IMR-90 (cell line): ENCODE results near the gene CDH23. TPM values are rescaled to one million over a fixed set of nuclear protein-coding genes. Genes with fewer than 3 reads are reported as not detected.

Experiments used
- ATAC-seq: fragments of 200-7000 bp; cut with Tn5 transposase; 2 replicates; pipeline ENCODE4 v1.9.1; 2020; ENCODE audit warnings: low read depth, mild to moderate bottlenecking, moderate library complexity
- BruUV-seq: library from RNA; stranded (reverse); fragments of 400-500 nt; replicated peaks from 2 replicates; lab custom pipeline; 2021; lab: Mats Ljungman, UMichigan
- CTCF ChIA-PET: fragments of 300-600 bp; formaldehyde crosslinking; extraction: SDS; loops from one replicate; lab custom pipeline; 2021; ENCODE audit warnings: antibody characterized with exemption; lab: Yijun Ruan, JAX
- POLR2A ChIA-PET: fragments of 300-600 bp; sonication (Branson Sonifier 250); formaldehyde crosslinking; loops from one replicate; lab custom pipeline; 2022; ENCODE audit warnings: antibody characterized with exemption; ENCODE audit not compliant: unreplicated experiment; lab: Charles Lee
- DNase-seq: peaks from one replicate; pipeline ENCODE4 v3.0.0; 2013
- H2AFZ ChIP-seq: replicated peaks from 2 replicates; pipeline ENCODE3; 2013; ENCODE audit warnings: low read length, mild to moderate bottlenecking; ENCODE audit not compliant: poor library complexity
- H2AK5ac ChIP-seq: 2 replicates; pipeline ENCODE4 v1.6.1; 2013; ENCODE audit warnings: low read depth, low read length, inconsistent platforms
- H2AK9ac ChIP-seq: replicated peaks from 2 replicates; pipeline ENCODE3; 2013; ENCODE audit warnings: mild to moderate bottlenecking, low read depth, low read length, moderate library complexity; ENCODE audit not compliant: poor library complexity
- H2BK120ac ChIP-seq: 2 replicates; pipeline ENCODE4 v1.6.1; 2013; ENCODE audit warnings: low read depth, low read length, inconsistent platforms
- H2BK15ac ChIP-seq: 3 replicates; pipeline ENCODE4 v1.6.1; 2013; ENCODE audit warnings: low read depth, low read length, inconsistent platforms
- H2BK20ac ChIP-seq: 2 replicates; pipeline ENCODE4 v1.6.1; 2013; ENCODE audit warnings: low read depth, mild to moderate bottlenecking, inconsistent platforms, low read length, moderate library complexity
- H2BK5ac ChIP-seq: 2 replicates; pipeline ENCODE4 v1.6.1; 2013; ENCODE audit warnings: mild to moderate bottlenecking, low read depth, low read length, inconsistent platforms; ENCODE audit not compliant: poor library complexity, severe bottlenecking
- H3K14ac ChIP-seq: replicated peaks from 2 replicates; pipeline ENCODE4 v1.6.1; 2013; ENCODE audit warnings: low read depth, low read length, inconsistent platforms
- H3K18ac ChIP-seq: 2 replicates; pipeline ENCODE4 v1.6.1; 2013; ENCODE audit warnings: low read depth, low read length, control low read depth
- H3K23ac ChIP-seq: 2 replicates; pipeline ENCODE4 v1.6.1; 2013; ENCODE audit warnings: low read depth, low read length, inconsistent platforms
- H3K27ac ChIP-seq: 2 replicates; pipeline ENCODE4 v1.5.1; 2013; ENCODE audit warnings: mild to moderate bottlenecking, control low read depth, low read length; ENCODE audit not compliant: insufficient read depth
- H3K27me3 ChIP-seq: 2 replicates; pipeline ENCODE4 v1.6.1; 2013; ENCODE audit warnings: low read length; ENCODE audit not compliant: control insufficient read depth, insufficient read depth
- H3K36me3 ChIP-seq: 2 replicates; pipeline ENCODE4 v1.6.1; 2013; ENCODE audit warnings: low read length, mixed read lengths; ENCODE audit not compliant: control insufficient read depth, insufficient read depth
- H3K4ac ChIP-seq: 2 replicates; pipeline ENCODE4 v1.6.1; 2013; ENCODE audit warnings: low read depth, low read length, inconsistent platforms
- H3K4me1 ChIP-seq: 2 replicates; pipeline ENCODE4 v1.6.1; 2013; ENCODE audit warnings: low read length, mixed read lengths; ENCODE audit not compliant: control insufficient read depth, insufficient read depth
- H3K4me2 ChIP-seq: 2 replicates; pipeline ENCODE4 v1.6.1; 2013; ENCODE audit warnings: low read depth, mild to moderate bottlenecking, control low read depth, low read length, moderate library complexity
- H3K4me3 ChIP-seq: 2 replicates; pipeline ENCODE4 v1.5.1; 2013; ENCODE audit warnings: low read depth, mild to moderate bottlenecking, control low read depth, low read length, moderate library complexity; ENCODE audit not compliant: insufficient read depth
- H3K56ac ChIP-seq: 2 replicates; pipeline ENCODE4 v1.6.1; 2013; ENCODE audit warnings: low read length, inconsistent platforms; ENCODE audit not compliant: insufficient read depth; ENCODE audit errors: extremely low read depth
- H3K79me1 ChIP-seq, 2 experiments: 2 replicates each; pipeline ENCODE4 v1.6.1; 2013; ENCODE audit warnings: low read length in 2 of 2, inconsistent platforms in 1 of 2, low read depth in 1 of 2
- H3K9ac ChIP-seq: 2 replicates; pipeline ENCODE4 v1.6.1; 2013; ENCODE audit warnings: low read depth, low read length, control low read depth
- H3K9me1 ChIP-seq: 2 replicates; pipeline ENCODE4 v1.6.1; 2013; ENCODE audit warnings: low read length, inconsistent platforms; ENCODE audit not compliant: insufficient read depth
- H3K9me3 ChIP-seq: 2 replicates; pipeline ENCODE4 v1.6.1; 2013; ENCODE audit warnings: low read length; ENCODE audit not compliant: control insufficient read depth, insufficient read depth
- H4K20me1 ChIP-seq: 2 replicates; pipeline ENCODE4 v1.6.1; 2013; ENCODE audit warnings: low read length, inconsistent platforms; ENCODE audit not compliant: insufficient read depth
- H4K5ac ChIP-seq: 2 replicates; pipeline ENCODE4 v1.6.1; 2013; ENCODE audit warnings: mild to moderate bottlenecking, low read depth, low read length, control low read depth
- H4K8ac ChIP-seq, 2 experiments: 2 replicates each; pipeline ENCODE4 v1.6.1; 2013; ENCODE audit warnings: low read depth in 2 of 2, low read length in 2 of 2, control low read depth in 1 of 2, inconsistent platforms in 1 of 2
- H4K91ac ChIP-seq: 2 replicates; pipeline ENCODE4 v1.6.1; 2013; ENCODE audit warnings: low read depth, low read length, inconsistent platforms; ENCODE audit not compliant: insufficient read depth
- BHLHE40 ChIP-seq: fragments of 150-350 bp; IDR thresholded peaks from 2 replicates; pipeline ENCODE4 v1.6.1; 2016; ENCODE audit warnings: mild to moderate bottlenecking, low read depth, low read length
- CHD1 ChIP-seq: IDR thresholded peaks from 2 replicates; pipeline ENCODE4 v1.6.1; 2012; ENCODE audit warnings: low read depth, low read length, improper control_type of control experiment
- MAZ ChIP-seq: IDR thresholded peaks from 2 replicates; pipeline ENCODE4 v1.6.1; 2012; ENCODE audit warnings: low read depth, mild to moderate bottlenecking, low read length, improper control_type of control experiment, moderate library complexity, borderline replicate concordance
- MXI1 ChIP-seq: IDR thresholded peaks from 2 replicates; pipeline ENCODE4 v1.6.1; 2012; ENCODE audit warnings: low read depth, mild to moderate bottlenecking, low read length, moderate library complexity, borderline replicate concordance
- RFX5 ChIP-seq: IDR thresholded peaks from 2 replicates; pipeline ENCODE4 v1.8.0; 2012; ENCODE audit warnings: low read depth, mild to moderate bottlenecking, low read length, moderate library complexity
- WGBS, 2 experiments: methylation state at CpG; one replicate each; pipeline versions ENCODE4 v1.1.5 to v1.1.7; 2013; ENCODE audit warnings: missing lambda C conversion rate in 2 of 2; ENCODE audit not compliant: insufficient read length in 1 of 2; ENCODE audit errors: extremely low coverage in 2 of 2; 5-methylcytosine and 5-hydroxymethylcytosine counted together
- dilution Hi-C: fragments of 300-500 bp; cut with HindIII; formaldehyde crosslinking; loops from one replicate; pipeline ENCODE4 v1.14.3; 2018; ENCODE audit warnings: low sequenced_read_pairs; ENCODE audit not compliant: unreplicated experiment
- in situ Hi-C: fragments of 300-500 bp; cut with MboI; formaldehyde crosslinking; loops from 3 replicates; pipeline ENCODE4 v1.14.3; 2019; ENCODE audit warnings: low sequenced_read_pairs, inconsistent platforms, mixed read lengths
- intact Hi-C: fragments of 100-400 bp; cut with micrococcal nuclease; formaldehyde crosslinking; loops from 2 replicates; pipeline ENCODE4 v1.10.0; 2022
- polyA plus RNA-seq, 3 experiments: library from polyadenylated mRNA; depleted of rRNA; stranded (reverse); fragments of >200 nt; gene quantifications; 2 replicates each; pipeline ENCODE4 v1.2.3, GENCODE V29; 2012; ENCODE audit warnings: low replicate concordance in 1 of 3
- total RNA-seq: library from RNA; depleted of rRNA; stranded (reverse); fragments of >200 nt; gene quantifications from 2 replicates; pipeline ENCODE4 v1.2.3, GENCODE V29; 2012
- TF ChIP-seq, protein P1 (sequence below): fragments of 150-350 bp; IDR thresholded peaks from 2 replicates; pipeline ENCODE4 v1.6.1; 2016; ENCODE audit warnings: low read depth, mild to moderate bottlenecking, low read length, moderate library complexity, borderline replicate concordance

The CDH23 gene
- total and polyA plus RNA-seq, 2 of the 4 experiments (the other 2 are of a cell fraction) = under 0.01 to 0.03 TPM

GRCh38 chr10:71640607-71641006, 243.9 kb downstream of the CDH23 start:
- Histone ChIP-seq H3K27me3 (peaks cover 58% of the 10 kb centered on the region), H3K9me1 (no peaks in the 10 kb centered on the region), H4K5ac (no peak overlapping the region), H3K4me2 (no peak overlapping the region), H3K56ac (no peak overlapping the region), H2AFZ (no peak overlapping the region), H2BK20ac (no peak overlapping the region), H4K8ac (no peak overlapping the region), H4K91ac (no peak overlapping the region), H3K4ac (no peak overlapping the region), H3K9me3 (no peaks in the 10 kb centered on the region), H2BK120ac (no peak overlapping the region), H4K20me1 (no peaks in the 10 kb centered on the region), H2BK5ac (no peak overlapping the region), H3K23ac (no peak overlapping the region), H3K9ac (no peak overlapping the region), H3K79me1 (no peaks in the 10 kb centered on the region), H3K27ac (no peak overlapping the region), H2AK9ac (no peak overlapping the region), H3K18ac (no peak overlapping the region), H2BK15ac (no peak overlapping the region), H3K4me1 (no peaks in the 10 kb centered on the region), H3K36me3 (no peaks in the 10 kb centered on the region), H3K4me3 (no peak overlapping the region), H3K14ac (no peak overlapping the region), H2AK5ac (no peak overlapping the region)
- in situ Hi-C loops = no loop called here
- TF ChIP-seq, protein P1, sequence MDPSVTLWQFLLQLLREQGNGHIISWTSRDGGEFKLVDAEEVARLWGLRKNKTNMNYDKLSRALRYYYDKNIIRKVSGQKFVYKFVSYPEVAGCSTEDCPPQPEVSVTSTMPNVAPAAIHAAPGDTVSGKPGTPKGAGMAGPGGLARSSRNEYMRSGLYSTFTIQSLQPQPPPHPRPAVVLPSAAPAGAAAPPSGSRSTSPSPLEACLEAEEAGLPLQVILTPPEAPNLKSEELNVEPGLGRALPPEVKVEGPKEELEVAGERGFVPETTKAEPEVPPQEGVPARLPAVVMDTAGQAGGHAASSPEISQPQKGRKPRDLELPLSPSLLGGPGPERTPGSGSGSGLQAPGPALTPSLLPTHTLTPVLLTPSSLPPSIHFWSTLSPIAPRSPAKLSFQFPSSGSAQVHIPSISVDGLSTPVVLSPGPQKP = no peak
- TF ChIP-seq MXI1 (no peak), CHD1 (no peak), BHLHE40 (no peak), RFX5 (no peak), MAZ (no peak)
- ATAC-seq (no peak), DNase-seq (no peak)
- ChIA-PET POLR2A (no interaction called here), CTCF (no interaction called here)
- intact Hi-C loops = no loop called here
- dilution Hi-C loops = no loop called here
- 60% methylated on average over 1 of the region's 9 CpGs; no CpG with 5 or more reads in 1 of the 2 experiments for WGBS, 2 experiments
- no TSS peak for BruUV-seq
